ENCODE measurements around the gene RIC3.

The RIC3 gene

GRCh38 chr11:8067567-8067928 is 101.3 kb downstream of the RIC3 start:
- DNase-seq: no peak

- no peak for DNase-seq
These were observed 101.8 kb downstream of the RIC3 start for GRCh38 chr11:8066911-8067455.

GRCh38 chr11:8066036-8066910 is 102.6 kb downstream of the RIC3 start:
- no peak for DNase-seq

GRCh38 chr11:8065031-8065430 is 103.8 kb downstream of the RIC3 start:
- no peak for DNase-seq

GRCh38 chr11:8063324-8063723 is 105.5 kb downstream of the RIC3 start:
- no peak for DNase-seq

- DNase-seq: no peak
These were observed 106.0 kb downstream of the RIC3 start for GRCh38 chr11:8062781-8063257.

- no peak for DNase-seq
These were observed 107.0 kb downstream of the RIC3 start for GRCh38 chr11:8061555-8062428.

- DNase-seq: no peak
These were observed 107.8 kb downstream of the RIC3 start for GRCh38 chr11:8060801-8061554.

- DNase-seq: no peak
These were observed 108.6 kb downstream of the RIC3 start for GRCh38 chr11:8060146-8060719.

GRCh38 chr11:8059571-8060011 is 109.2 kb downstream of the RIC3 start:
- DNase-seq: no peak

GRCh38 chr11:8059030-8059429 is 109.8 kb downstream of the RIC3 start:
- DNase-seq: no peak

GRCh38 chr11:8058216-8058615 is 110.6 kb downstream of the RIC3 start:
- DNase-seq: no peak

GRCh38 chr11:8056810-8057463 is 111.9 kb downstream of the RIC3 start:
- DNase-seq: no peak

All from right kidney (tissue), 1 donor.